NCI-H1436 treated with DMSO at 0.1 percent for 48 hours (cell line): Measurements from ENCODE around the gene KRTAP4-3.
"Not testable (repeated sequence)": the region's sequence is repeated elsewhere in the genome, so short reads cannot be mapped to it uniquely, and the experiment has no call there.

ENCODE experiments used
- DNase-seq: peaks from one replicate; lab custom pipeline; 2025; lab: John Stamatoyannopoulos, UW

KRTAP4-3 gene

GRCh38 chr17:41151525-41151924 is 16.5 kb downstream of the KRTAP4-3 start:
- DNase-seq = no peak

- no peak for DNase-seq
Measured at GRCh38 chr17:41150026-41150425, 18.0 kb downstream of the KRTAP4-3 start.

- no peak for DNase-seq
Measured at GRCh38 chr17:41149652-41149985, 18.4 kb downstream of the KRTAP4-3 start, which contains the start of gene KRTAP4-5. KRTAP4-5 (minus strand) TSS chr17:41149825; CDS start chr17:41149767, 58 bp downstream.

- not testable (repeated sequence) for DNase-seq
Measured at GRCh38 chr17:41148971-41149651, 18.9 kb downstream of the KRTAP4-3 start.

GRCh38 chr17:41147531-41148204 is 20.4 kb downstream of the KRTAP4-3 start:
- no peak for DNase-seq

GRCh38 chr17:41145261-41145660 is 22.8 kb downstream of the KRTAP4-3 start:
- no peak for DNase-seq

- no peak for DNase-seq
Measured at GRCh38 chr17:41144846-41145245, 23.2 kb downstream of the KRTAP4-3 start.

GRCh38 chr17:41141361-41141760 is 26.7 kb downstream of the KRTAP4-3 start:
- DNase-seq = no peak

- no peak for DNase-seq
Measured at GRCh38 chr17:41140360-41141131, 27.5 kb downstream of the KRTAP4-3 start, which contains the start of gene KRTAP4-6. KRTAP4-6 (minus strand) TSS chr17:41140544; CDS start chr17:41140487, 57 bp downstream.

- not testable (repeated sequence) for DNase-seq
Measured at GRCh38 chr17:41139865-41140264, 28.2 kb downstream of the KRTAP4-3 start.

- DNase-seq = no peak
Measured at GRCh38 chr17:41133880-41134735, 33.9 kb downstream of the KRTAP4-3 start.

- no peak for DNase-seq
Measured at GRCh38 chr17:41131979-41132378, 36.0 kb downstream of the KRTAP4-3 start.

- DNase-seq = no peak
Measured at GRCh38 chr17:41127371-41127770, 40.6 kb downstream of the KRTAP4-3 start.

GRCh38 chr17:41126412-41126811 is 41.6 kb downstream of the KRTAP4-3 start:
- no peak for DNase-seq

- DNase-seq = no peak
Measured at GRCh38 chr17:41125064-41125463, 43.0 kb downstream of the KRTAP4-3 start.

- not testable (repeated sequence) for DNase-seq
Measured at GRCh38 chr17:41123991-41124371, 44.0 kb downstream of the KRTAP4-3 start, which contains the start of gene KRTAP4-12. KRTAP4-12 (minus strand) TSS chr17:41124182; CDS start chr17:41124122, 60 bp downstream.

- DNase-seq = not testable (repeated sequence)
Measured at GRCh38 chr17:41123292-41123990, 44.6 kb downstream of the KRTAP4-3 start.

GRCh38 chr17:41121742-41122141 is 46.3 kb downstream of the KRTAP4-3 start:
- DNase-seq = no peak

- not testable (repeated sequence) for DNase-seq
Measured at GRCh38 chr17:41119696-41120690, 48.0 kb downstream of the KRTAP4-3 start.

GRCh38 chr17:41118721-41119120 is 49.3 kb downstream of the KRTAP4-3 start:
- DNase-seq = no peak
